Right kidney (tissue), 1 donor: ENCODE measurements around the gene BCAS3.

ENCODE experiments used
- DNase-seq: peaks from one replicate; pipeline ENCODE4 v3.0.0-alpha.2; 2016

The BCAS3 gene

GRCh38 chr17:61412143-61412859 is 734.6 kb downstream of the BCAS3 start:
- DNase-seq, result peak; percentile 98

- peak; percentile 30 for DNase-seq
Measured at GRCh38 chr17:61412860-61413660, 735.4 kb downstream of the BCAS3 start.

- DNase-seq, result no peak
Measured at GRCh38 chr17:61413661-61414126, 736.0 kb downstream of the BCAS3 start.

- DNase-seq, result peak; percentile 27
Measured at GRCh38 chr17:61414141-61414935, 736.7 kb downstream of the BCAS3 start.

- no peak for DNase-seq
Measured at GRCh38 chr17:61414936-61415251, 737.2 kb downstream of the BCAS3 start.

- DNase-seq, result no peak
Measured at GRCh38 chr17:61415374-61416210, 737.9 kb downstream of the BCAS3 start.

- no peak for DNase-seq
Measured at GRCh38 chr17:61416211-61416539, 738.5 kb downstream of the BCAS3 start.

- peak; percentile 75 for DNase-seq
Measured at GRCh38 chr17:61416540-61417363, 739.1 kb downstream of the BCAS3 start.

- no peak for DNase-seq
Measured at GRCh38 chr17:61418449-61418848, 740.8 kb downstream of the BCAS3 start.

GRCh38 chr17:61419496-61420046 is 741.9 kb downstream of the BCAS3 start:
- DNase-seq, result no peak

- no peak for DNase-seq
Measured at GRCh38 chr17:61420052-61420451, 742.4 kb downstream of the BCAS3 start.

GRCh38 chr17:61420745-61421398 is 743.2 kb downstream of the BCAS3 start:
- DNase-seq, result no peak

- DNase-seq, result no peak
Measured at GRCh38 chr17:61421460-61421859, 743.8 kb downstream of the BCAS3 start.

GRCh38 chr17:61422116-61422799 is 744.6 kb downstream of the BCAS3 start:
- DNase-seq, result no peak

GRCh38 chr17:61422869-61423268 is 745.2 kb downstream of the BCAS3 start:
- DNase-seq, result no peak

GRCh38 chr17:61423967-61424649 is 746.5 kb downstream of the BCAS3 start:
- no peak for DNase-seq

GRCh38 chr17:61425682-61426481 is 748.2 kb downstream of the BCAS3 start:
- no peak for DNase-seq
